Stimulated activated CD4-positive, alpha-beta T cell treated with anti-CD3 and anti-CD28 coated beads, TNF-alpha, amount 100 ng/mL, for 4 hours (primary cell): ENCODE results near the gene PLA2G2C.
A peak's percentile ranks its signal among the peaks of the same experiment; 100 is the strongest.

ENCODE experiments used
- DNase-seq, 3 experiments: peaks; one replicate each; pipeline ENCODE4 v3.0.0-alpha.2; 2020; ENCODE audit warnings: low read depth in 3 of 3

PLA2G2C gene

GRCh38 chr1:20184997-20185833, 1.1 kb downstream of the PLA2G2C start:
- DNase-seq, result peak in 1 of 3 experiments; percentile 38

GRCh38 chr1:20184481-20184900, 1.8 kb downstream of the PLA2G2C start:
- DNase-seq, result no peak

- DNase-seq, result no peak
Observed at GRCh38 chr1:20183616-20184271, 2.6 kb downstream of the PLA2G2C start.

- no peak for DNase-seq
Observed at GRCh38 chr1:20183035-20183434, 3.3 kb downstream of the PLA2G2C start.

- DNase-seq, result no peak
Observed at GRCh38 chr1:20182415-20182814, 3.9 kb downstream of the PLA2G2C start.

GRCh38 chr1:20180844-20181207, 5.5 kb downstream of the PLA2G2C start:
- no peak for DNase-seq

- no peak for DNase-seq
Observed at GRCh38 chr1:20180129-20180843, 6.0 kb downstream of the PLA2G2C start.

- no peak for DNase-seq
Observed at GRCh38 chr1:20179371-20180128, 6.8 kb downstream of the PLA2G2C start.

- DNase-seq, result no peak
Observed at GRCh38 chr1:20178634-20179370, 7.5 kb downstream of the PLA2G2C start.

GRCh38 chr1:20174937-20175666, 11.2 kb downstream of the PLA2G2C start:
- no peak for DNase-seq

- no peak for DNase-seq
Observed at GRCh38 chr1:20172033-20172590, 14.2 kb downstream of the PLA2G2C start.

- DNase-seq, result no peak
Observed at GRCh38 chr1:20169932-20170331, 16.4 kb downstream of the PLA2G2C start.

GRCh38 chr1:20168564-20169491, 17.5 kb downstream of the PLA2G2C start:
- DNase-seq, result no peak

- no peak for DNase-seq
Observed at GRCh38 chr1:20167126-20167525, 19.2 kb downstream of the PLA2G2C start.

GRCh38 chr1:20166051-20166450, 20.3 kb downstream of the PLA2G2C start:
- no peak for DNase-seq

- DNase-seq, result no peak
Observed at GRCh38 chr1:20165522-20165951, 20.8 kb downstream of the PLA2G2C start.

GRCh38 chr1:20164694-20165202, 21.6 kb downstream of the PLA2G2C start:
- DNase-seq, result no peak

GRCh38 chr1:20160034-20160433, 26.3 kb downstream of the PLA2G2C start:
- DNase-seq, result no peak
